SKM-1 (cell line): ENCODE measurements around the gene CDC42BPB.

ENCODE experiments used
- DNase-seq: peaks from one replicate; lab custom pipeline; 2025; ENCODE audit not compliant: unreplicated experiment; lab: John Stamatoyannopoulos, UW

CDC42BPB gene

DNA sequence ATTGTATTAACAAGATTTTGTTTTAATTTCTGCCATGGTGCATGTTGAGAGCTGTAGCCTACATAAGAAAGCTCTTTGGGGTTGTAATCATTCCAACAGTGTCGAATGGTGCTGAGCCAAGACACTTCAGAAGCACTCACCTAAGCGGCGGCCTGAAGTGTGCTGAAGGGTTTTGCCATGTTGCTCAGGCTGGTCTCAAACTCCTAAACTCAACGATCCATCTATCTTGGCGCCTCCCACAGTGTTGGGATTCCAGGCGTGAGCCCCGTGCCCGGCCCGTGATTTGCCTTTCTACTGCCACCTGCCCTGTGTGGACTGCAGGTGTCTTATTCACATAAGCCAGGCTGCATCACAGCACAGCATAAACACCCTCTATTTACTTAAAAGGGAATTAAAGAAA lies 86.0 kb downstream of the CDC42BPB start:
- DNase-seq, result no peak

DNA sequence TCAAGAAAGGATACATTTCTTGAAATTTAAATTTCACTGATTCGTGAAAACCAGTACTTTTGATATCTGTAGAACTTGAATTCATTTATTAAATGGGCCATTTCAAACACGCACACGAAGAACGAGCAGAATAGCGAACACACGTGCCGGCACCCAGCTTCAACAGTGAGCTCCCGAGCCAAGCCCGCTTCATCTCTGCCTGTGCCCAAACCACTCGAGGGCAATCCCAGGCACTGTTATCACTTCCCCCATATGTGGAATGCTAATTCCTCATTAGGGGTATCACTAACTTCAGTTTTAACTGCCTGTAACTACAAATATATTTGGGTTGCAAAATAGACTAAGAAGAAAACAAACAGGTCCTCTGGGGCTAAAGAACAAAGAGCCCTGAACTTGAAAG lies 86.9 kb downstream of the CDC42BPB start:
- DNase-seq, result no peak

DNA sequence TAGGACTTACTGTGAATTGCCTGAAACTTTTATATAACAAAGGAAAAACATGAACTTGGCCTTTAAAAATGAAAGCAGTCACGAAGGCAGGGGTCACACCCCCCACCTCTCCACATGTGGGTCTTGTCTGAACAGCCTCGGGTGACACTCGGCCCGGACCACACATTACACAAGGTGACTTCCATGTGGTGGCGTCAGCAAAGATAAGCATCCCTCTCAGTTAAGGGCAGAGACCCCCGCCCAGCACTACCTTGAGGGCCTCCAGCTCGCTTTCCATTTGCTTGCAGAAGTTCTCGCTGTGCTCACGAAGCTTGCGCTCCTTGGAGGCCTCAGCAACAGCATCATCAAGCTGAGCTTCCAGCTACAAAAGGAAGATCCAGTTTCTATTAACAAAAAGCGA lies 87.4 kb downstream of the CDC42BPB start:
- no peak for DNase-seq

- no peak for DNase-seq
Observed at GRCh38 chr14:102969060-102969791, 88.1 kb downstream of the CDC42BPB start.

- no peak for DNase-seq
Observed at GRCh38 chr14:102968306-102968705, 89.0 kb downstream of the CDC42BPB start.

GRCh38 chr14:102967506-102967795 lies 89.9 kb downstream of the CDC42BPB start:
- no peak for DNase-seq

- no peak for DNase-seq
Observed at GRCh38 chr14:102966681-102967505, 90.5 kb downstream of the CDC42BPB start.

DNA sequence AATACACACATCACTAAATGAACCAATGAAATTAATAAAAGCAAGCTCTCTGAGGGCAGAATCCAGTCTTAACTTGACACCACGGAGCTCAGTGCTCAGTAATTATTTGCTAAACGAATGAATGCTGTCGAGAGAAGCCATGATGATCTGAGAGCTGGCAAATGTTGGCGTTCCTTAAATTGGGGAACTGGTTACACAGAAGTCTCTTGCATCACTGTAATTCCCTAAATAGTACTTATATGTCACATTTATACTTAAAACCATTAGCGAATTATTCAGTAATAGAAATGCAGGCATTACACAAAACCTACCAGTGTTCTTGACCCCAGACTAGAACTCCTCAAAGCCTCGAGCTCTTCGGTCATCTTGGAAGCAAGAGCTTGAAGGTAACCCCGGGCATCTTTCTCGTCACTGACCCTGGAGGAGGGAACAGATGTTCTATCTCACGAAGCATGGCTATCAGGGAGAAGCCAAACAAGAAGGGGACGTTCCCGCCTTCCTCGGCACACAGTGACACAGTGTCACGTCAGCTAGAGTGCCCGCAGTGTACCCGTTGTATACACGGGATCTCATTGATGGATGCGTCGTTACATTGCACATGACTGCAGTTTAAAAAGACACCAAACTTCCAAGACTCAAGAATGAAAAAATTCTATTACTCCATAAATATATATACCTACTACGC lies 91.2 kb downstream of the CDC42BPB start:
- DNase-seq, result no peak

DNA sequence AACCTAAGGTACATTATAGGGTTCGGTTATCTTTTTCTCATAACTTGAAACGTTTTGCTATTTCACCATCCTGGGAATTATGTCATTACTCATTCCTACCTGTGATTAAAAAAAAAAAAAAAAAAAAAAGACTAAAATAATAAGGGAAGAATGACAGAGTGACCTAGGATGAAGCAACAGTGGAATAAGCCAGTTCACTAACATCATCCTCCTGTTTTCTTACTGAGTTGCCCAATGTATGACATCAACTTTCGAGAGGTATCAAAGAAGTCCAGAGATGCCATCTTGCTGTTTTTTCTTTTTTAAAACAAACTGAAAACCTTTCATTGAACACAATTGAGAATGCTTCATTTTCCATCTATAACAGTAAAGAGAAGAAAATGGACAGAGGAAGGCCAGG lies 92.1 kb downstream of the CDC42BPB start:
- DNase-seq, result no peak

DNA sequence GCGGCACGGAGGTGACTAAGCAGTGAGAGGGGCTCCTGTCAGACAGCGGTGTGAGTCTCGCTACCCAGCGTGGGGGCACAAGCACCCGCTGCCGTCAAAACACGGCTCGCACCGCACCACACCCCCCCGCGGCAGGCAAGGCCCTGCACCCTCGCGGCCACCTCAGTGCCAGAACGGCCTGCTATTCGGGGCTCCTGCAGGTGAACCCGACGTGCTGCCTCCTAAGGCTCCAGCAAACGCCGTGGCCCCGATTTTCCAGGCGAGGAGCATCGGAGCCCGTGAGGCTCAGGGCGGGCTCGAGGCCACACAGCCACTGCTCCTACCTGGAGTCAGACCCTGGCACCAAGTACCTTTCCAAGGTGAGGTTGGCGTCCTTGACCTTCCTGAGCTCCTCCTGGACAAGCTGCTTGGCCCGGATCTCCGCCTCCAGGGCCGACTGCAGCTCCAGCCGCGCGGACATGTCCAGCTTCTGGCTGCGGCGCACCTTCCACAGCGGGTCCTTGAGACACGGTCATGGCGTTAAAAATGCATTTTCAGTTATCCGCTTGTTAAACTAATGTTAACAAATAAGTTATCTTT lies 93.1 kb downstream of the CDC42BPB start:
- no peak for DNase-seq

GRCh38 chr14:102962111-102962627 lies 95.2 kb downstream of the CDC42BPB start:
- DNase-seq, result no peak

DNA sequence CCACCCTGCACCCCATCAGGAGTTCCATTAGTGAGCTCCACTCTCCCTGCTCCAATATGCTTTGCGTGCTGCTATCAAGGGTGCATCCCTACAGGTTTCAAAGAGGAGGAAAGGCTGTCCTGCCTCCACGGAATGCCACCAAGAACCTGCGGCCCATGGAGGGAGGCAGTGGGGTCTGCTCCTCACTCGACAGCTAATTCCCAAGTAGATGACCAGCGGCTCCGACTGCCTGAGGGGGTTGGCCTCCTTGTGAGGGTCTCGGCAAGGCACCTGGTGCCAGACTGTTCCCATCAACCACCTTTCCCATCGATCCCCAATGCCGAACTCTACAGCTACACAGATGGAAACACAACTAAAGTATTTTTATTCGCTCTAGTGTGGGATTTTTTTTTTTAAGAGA lies 98.9 kb downstream of the CDC42BPB start:
- DNase-seq, result no peak

GRCh38 chr14:102957222-102957621 lies 100.1 kb downstream of the CDC42BPB start:
- DNase-seq, result no peak

- DNase-seq, result no peak
Observed at GRCh38 chr14:102955636-102956408, 101.5 kb downstream of the CDC42BPB start.

- no peak for DNase-seq
Observed at GRCh38 chr14:102954081-102954789, 103.1 kb downstream of the CDC42BPB start.

DNA sequence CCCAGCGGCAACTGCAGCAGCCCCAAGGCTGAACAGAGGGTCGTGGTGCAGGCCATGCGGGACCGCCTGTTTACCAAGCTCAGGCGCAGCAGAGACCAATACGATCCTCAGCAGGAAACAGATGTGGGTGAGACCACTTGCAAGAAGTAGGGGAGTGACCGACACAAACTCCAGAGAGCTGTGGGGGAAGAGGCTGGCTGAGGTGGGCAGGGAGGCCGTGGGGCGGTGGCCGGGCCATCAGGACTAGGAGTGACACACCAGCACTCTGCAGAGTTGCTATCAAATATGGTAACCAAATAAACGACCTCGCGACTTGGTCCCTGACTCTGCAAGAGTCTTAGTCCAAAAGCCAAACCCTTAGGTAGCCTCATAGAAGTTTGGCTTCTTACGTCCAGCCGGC lies 104.2 kb downstream of the CDC42BPB start:
- DNase-seq, result no peak

DNA sequence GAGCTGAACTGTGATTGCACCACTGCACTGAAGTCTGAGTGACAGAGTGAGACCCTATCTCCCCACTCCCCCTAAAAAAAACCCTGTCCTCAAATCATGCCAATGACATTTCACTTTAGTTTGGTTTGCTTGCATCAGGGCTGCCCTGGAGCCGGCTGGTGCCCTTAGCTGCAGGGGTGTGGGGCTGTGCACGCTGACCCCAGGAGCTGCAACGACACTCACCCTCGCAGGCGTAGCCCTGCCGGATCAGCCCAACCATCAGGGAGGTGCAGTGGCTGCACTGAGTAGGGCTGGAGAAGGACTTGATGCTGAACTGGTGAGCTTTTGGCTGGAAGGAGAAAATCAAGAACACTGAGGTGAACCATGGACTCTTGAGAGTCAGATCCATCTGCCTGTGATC lies 105.1 kb downstream of the CDC42BPB start:
- DNase-seq, result no peak

- DNase-seq, result no peak
Observed at GRCh38 chr14:102951799-102952198, 105.5 kb downstream of the CDC42BPB start.

DNA sequence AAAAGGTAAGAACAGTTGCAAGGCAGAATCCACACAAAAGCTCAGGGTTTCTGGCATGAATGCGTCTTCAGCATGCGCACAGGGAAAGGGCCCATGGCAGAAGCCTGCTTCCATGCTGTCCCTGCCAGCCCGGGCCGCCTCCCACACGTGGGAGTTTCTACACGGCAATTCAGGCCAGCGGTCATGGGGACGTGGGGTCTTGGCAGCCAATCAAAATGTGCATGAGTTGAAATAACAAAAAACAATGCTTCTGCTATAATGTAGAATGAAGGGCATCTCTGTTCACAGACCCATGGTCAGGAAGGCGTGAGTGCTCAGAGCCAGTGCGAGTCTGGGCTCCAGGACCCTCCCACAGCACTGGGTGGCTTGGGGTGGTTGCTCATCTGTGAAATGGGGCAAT lies 106.3 kb downstream of the CDC42BPB start:
- DNase-seq, result no peak

GRCh38 chr14:102949801-102950451 lies 107.4 kb downstream of the CDC42BPB start:
- no peak for DNase-seq
